ENCODE results near the gene BTNL9. TPM values are rescaled to one million over a fixed set of nuclear protein-coding genes. Genes with fewer than 3 reads are reported as not detected.
A peak's percentile ranks its signal among the peaks of the same experiment; 100 is the strongest.
"Not testable (repeated sequence)": the region's sequence is repeated elsewhere in the genome, so short reads cannot be mapped to it uniquely, and the experiment has no call there.

BTNL9 gene
- total and polyA plus RNA-seq, 7 experiments from 2014 or later, result 1.6 TPM; not detected in 6

- ChIA-PET CTCF (no interaction called here), POLR2A (no interaction called here)
- peaks cover 0 to 4% (median 0%) of the 10 kb centered on the region in 5 donors for H3K36me3 Mint-ChIP-seq
Observed at GRCh38 chr5:181100121-181100875, 60.2 kb downstream of the BTNL9 start.

GRCh38 chr5:181101030-181101641 lies 61.1 kb downstream of the BTNL9 start:
- H3K36me3 Mint-ChIP-seq; H3K27me3 ChIP-seq (ENCODE audit: control insufficient read depth in 2 of 2, insufficient read depth in 2 of 2, low read length in 2 of 2); H3K4me3 ChIP-seq (ENCODE audit: low read length); H3K27ac Mint-ChIP-seq; DNase-seq; H3K4me3 Mint-ChIP-seq; CTCF ChIA-PET; ATAC-seq; H3K36me3 ChIP-seq (ENCODE audit: control insufficient read depth in 2 of 3, insufficient read depth in 3 of 3, low read length in 3 of 3); H3K9me3 ChIP-seq (ENCODE audit: control insufficient read depth in 2 of 3, low read length in 3 of 3); H3K4me1 ChIP-seq (ENCODE audit: control insufficient read depth in 2 of 2, insufficient read depth in 2 of 2, low read length in 2 of 2); intact Hi-C loops (cut with micrococcal nuclease); POLR2A ChIA-PET; H3K27ac ChIP-seq (ENCODE audit: low read depth, low read length): not testable (repeated sequence)
- Mint-ChIP-seq H3K27me3 (peaks cover 32 to 42% (median 37%) of the 10 kb centered on the region in 5 donors), H3K9me3 (peaks cover 0 to 15% (median 2%) of the 10 kb centered on the region in 11 donors), H3K4me1 (peaks cover 4 to 26% (median 17%) of the 10 kb centered on the region in 7 donors)

More at GRCh38 chr5:181100121-181100875, 60.2 kb downstream of the BTNL9 start:
- Histone ChIP-seq H3K4me3 (ENCODE audit: low read length) (no peak overlapping the region), H3K9me3 (ENCODE audit: control insufficient read depth in 2 of 3, low read length in 3 of 3) (no peaks in the 10 kb centered on the region), H3K36me3 (ENCODE audit: control insufficient read depth in 2 of 3, insufficient read depth in 3 of 3, low read length in 3 of 3) (no peaks in the 10 kb centered on the region), H3K4me1 (ENCODE audit: control insufficient read depth in 2 of 2, insufficient read depth in 2 of 2, low read length in 2 of 2) (peaks cover 0 to 6% of the 10 kb centered on the region in 2 donors), H3K27ac (ENCODE audit: low read depth, low read length) (no peak overlapping the region), H3K27me3 (ENCODE audit: control insufficient read depth in 2 of 2, insufficient read depth in 2 of 2, low read length in 2 of 2) (no peaks in the 10 kb centered on the region)
- H3K4me1 Mint-ChIP-seq, result peaks cover 4 to 23% (median 17%) of the 10 kb centered on the region in 7 donors
- DNase-seq (no peak), ATAC-seq (no peak)
- peak overlapping the region in 9 of 10 donors; percentile 7 to 63 (median 54) for H3K4me3 Mint-ChIP-seq
- intact Hi-C loops (cut with micrococcal nuclease), result no loop called here
- H3K9me3 Mint-ChIP-seq, result peaks cover 0 to 11% (median 2%) of the 10 kb centered on the region in 11 donors
- peaks cover 27 to 34% (median 29%) of the 10 kb centered on the region in 5 donors for H3K27me3 Mint-ChIP-seq
- peak overlapping the region in 3 of 9 donors; percentile 46 to 69 (median 53) for H3K27ac Mint-ChIP-seq

GRCh38 chr5:181101930-181102674 lies 62.0 kb downstream of the BTNL9 start:
- DNase-seq; POLR2A ChIA-PET; H3K4me3 ChIP-seq (ENCODE audit: low read length); H3K27me3 ChIP-seq (ENCODE audit: control insufficient read depth in 2 of 2, insufficient read depth in 2 of 2, low read length in 2 of 2); H3K4me3 Mint-ChIP-seq; intact Hi-C loops (cut with micrococcal nuclease); H3K4me1 ChIP-seq (ENCODE audit: control insufficient read depth in 2 of 2, insufficient read depth in 2 of 2, low read length in 2 of 2); H3K36me3 Mint-ChIP-seq; H3K27ac Mint-ChIP-seq; CTCF ChIA-PET; H3K9me3 ChIP-seq (ENCODE audit: control insufficient read depth in 2 of 3, low read length in 3 of 3); ATAC-seq; H3K36me3 ChIP-seq (ENCODE audit: control insufficient read depth in 2 of 3, insufficient read depth in 3 of 3, low read length in 3 of 3); H3K27ac ChIP-seq (ENCODE audit: low read depth, low read length): not testable (repeated sequence)
- peaks cover 0 to 15% (median 2%) of the 10 kb centered on the region in 11 donors for H3K9me3 Mint-ChIP-seq
- peaks cover 4 to 26% (median 17%) of the 10 kb centered on the region in 7 donors for H3K4me1 Mint-ChIP-seq
- H3K27me3 Mint-ChIP-seq, result peaks cover 39 to 46% (median 43%) of the 10 kb centered on the region in 5 donors

- CTCF ChIA-PET; H3K9me3 ChIP-seq (ENCODE audit: control insufficient read depth in 2 of 3, low read length in 3 of 3); H3K4me3 ChIP-seq (ENCODE audit: low read length); H3K27ac ChIP-seq (ENCODE audit: low read depth, low read length); H3K36me3 ChIP-seq (ENCODE audit: control insufficient read depth in 2 of 3, insufficient read depth in 3 of 3, low read length in 3 of 3); H3K27me3 ChIP-seq (ENCODE audit: control insufficient read depth in 2 of 2, insufficient read depth in 2 of 2, low read length in 2 of 2); H3K4me1 ChIP-seq (ENCODE audit: control insufficient read depth in 2 of 2, insufficient read depth in 2 of 2, low read length in 2 of 2); intact Hi-C loops (cut with micrococcal nuclease); H3K36me3 Mint-ChIP-seq; DNase-seq: not testable (repeated sequence)
- peaks cover 43 to 59% (median 49%) of the 10 kb centered on the region in 5 donors for H3K27me3 Mint-ChIP-seq
- peaks cover 4 to 26% (median 17%) of the 10 kb centered on the region in 7 donors for H3K4me1 Mint-ChIP-seq
- POLR2A ChIA-PET, result interaction anchor here (0.6 kb wide), 1 partner anchor 104 kb away, joined by 3 read pairs; no protein-coding TSS in a partner anchor
- peak overlapping the region in 3 of 9 donors; percentile 49 to 84 (median 65) for H3K27ac Mint-ChIP-seq
- peak overlapping the region; percentile 70 to 86 (median 82) for H3K4me3 Mint-ChIP-seq
- ATAC-seq, result peak; percentile 4
- peaks cover 0 to 15% (median 2%) of the 10 kb centered on the region in 11 donors for H3K9me3 Mint-ChIP-seq
Observed at GRCh38 chr5:181104259-181104568, 64.1 kb downstream of the BTNL9 start.

- POLR2A ChIA-PET, result interaction anchor here (0.6 kb wide), 1 partner anchor 103 kb away, joined by 3 read pairs; no protein-coding TSS in a partner anchor
- H3K4me1 ChIP-seq (ENCODE audit: control insufficient read depth in 2 of 2, insufficient read depth in 2 of 2, low read length in 2 of 2); H3K4me3 ChIP-seq (ENCODE audit: low read length); H3K27me3 ChIP-seq (ENCODE audit: control insufficient read depth in 2 of 2, insufficient read depth in 2 of 2, low read length in 2 of 2); H3K27ac ChIP-seq (ENCODE audit: low read depth, low read length); intact Hi-C loops (cut with micrococcal nuclease); H3K36me3 ChIP-seq (ENCODE audit: control insufficient read depth in 2 of 3, insufficient read depth in 3 of 3, low read length in 3 of 3); DNase-seq; H3K9me3 ChIP-seq (ENCODE audit: control insufficient read depth in 2 of 3, low read length in 3 of 3); H3K36me3 Mint-ChIP-seq; ATAC-seq; H3K27ac Mint-ChIP-seq; H3K9me3 Mint-ChIP-seq; CTCF ChIA-PET: not testable (repeated sequence)
- Mint-ChIP-seq H3K4me3 (peak overlapping the region in 5 of 10 donors; percentile 76 to 85 (median 82)), H3K4me1 (peaks cover 4 to 20% (median 11%) of the 10 kb centered on the region in 7 donors), H3K27me3 (peaks cover 41 to 58% (median 49%) of the 10 kb centered on the region in 5 donors)
Observed at GRCh38 chr5:181104606-181105390, 64.7 kb downstream of the BTNL9 start.

- ATAC-seq (no peak), DNase-seq (no peak)
- H3K9me3 Mint-ChIP-seq, result peaks cover 0 to 7% (median 0%) of the 10 kb centered on the region in 11 donors
- Histone ChIP-seq H3K9me3 (ENCODE audit: control insufficient read depth in 2 of 3, low read length in 3 of 3) (no peaks in the 10 kb centered on the region), H3K4me3 (ENCODE audit: low read length) (no peak overlapping the region), H3K27me3 (ENCODE audit: control insufficient read depth in 2 of 2, insufficient read depth in 2 of 2, low read length in 2 of 2) (peaks cover 0 to 5% of the 10 kb centered on the region in 2 donors), H3K36me3 (ENCODE audit: control insufficient read depth in 2 of 3, insufficient read depth in 3 of 3, low read length in 3 of 3) (no peaks in the 10 kb centered on the region), H3K4me1 (ENCODE audit: control insufficient read depth in 2 of 2, insufficient read depth in 2 of 2, low read length in 2 of 2) (peaks cover 0 to 6% of the 10 kb centered on the region in 2 donors), H3K27ac (ENCODE audit: low read depth, low read length) (no peak overlapping the region)
- peaks cover 0 to 4% (median 0%) of the 10 kb centered on the region in 5 donors for H3K36me3 Mint-ChIP-seq
- H3K4me1 Mint-ChIP-seq, result peaks cover 4 to 14% (median 6%) of the 10 kb centered on the region in 7 donors
- no peak overlapping the region for H3K27ac Mint-ChIP-seq
- peak overlapping the region in 1 of 10 donors; percentile 17 for H3K4me3 Mint-ChIP-seq
- peaks cover 35 to 59% (median 50%) of the 10 kb centered on the region in 5 donors for H3K27me3 Mint-ChIP-seq
- ChIA-PET CTCF (no interaction called here), POLR2A (no interaction called here)
- intact Hi-C loops (cut with micrococcal nuclease), result no loop called here
Observed at GRCh38 chr5:181105391-181106025, 65.4 kb downstream of the BTNL9 start.
